Measurements from ENCODE around the gene FUT2.

FUT2 gene

DNA sequence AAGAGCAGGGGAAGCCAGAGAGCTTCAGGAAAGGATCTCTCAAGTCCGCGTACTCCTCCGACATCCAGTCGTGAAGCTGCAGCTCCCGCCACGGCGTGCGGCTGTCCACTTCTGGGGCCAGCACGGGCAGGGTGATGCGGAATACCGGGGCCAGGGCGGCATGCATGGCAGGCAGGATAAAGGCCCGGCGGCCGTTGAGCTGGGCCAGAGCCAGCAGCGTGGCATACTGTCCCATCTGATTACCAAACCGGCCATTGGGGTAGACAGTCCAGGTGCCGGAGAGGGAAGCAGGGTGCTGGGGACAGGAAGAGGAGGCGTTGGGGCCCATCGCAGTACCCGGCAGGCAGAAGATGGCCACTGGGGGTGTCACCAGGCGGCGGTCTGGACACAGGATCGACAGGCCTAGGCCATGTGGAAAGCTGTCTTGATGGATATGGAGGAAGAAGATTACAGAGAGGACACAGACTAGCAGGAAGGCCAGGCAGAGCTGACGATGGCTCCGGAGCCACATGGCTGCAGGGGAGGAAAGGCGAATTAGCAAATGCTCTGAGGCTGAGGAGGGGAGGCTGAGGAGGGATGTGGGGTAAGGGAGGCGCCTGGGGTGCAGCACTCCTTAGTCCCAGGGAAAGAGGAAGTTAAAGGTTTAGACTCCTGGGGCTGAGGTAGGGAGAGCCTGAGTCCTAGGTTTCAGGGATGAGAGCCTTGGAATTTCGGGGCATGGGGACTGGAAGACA lies 55.2 kb downstream of the FUT2 start:
- peak; percentile 95 for DNase-seq (ENCODE audit: low read depth)
- peak overlapping the region; percentile 78 for H3K4me3 ChIP-seq (ENCODE audit: low read depth, low read length)
- TF ChIP-seq MAX (IDR thresholded peaks at IDR 0.05; ENCODE audit: low read depth, low read length) = peak; percentile 94
- TF ChIP-seq, protein P1, sequence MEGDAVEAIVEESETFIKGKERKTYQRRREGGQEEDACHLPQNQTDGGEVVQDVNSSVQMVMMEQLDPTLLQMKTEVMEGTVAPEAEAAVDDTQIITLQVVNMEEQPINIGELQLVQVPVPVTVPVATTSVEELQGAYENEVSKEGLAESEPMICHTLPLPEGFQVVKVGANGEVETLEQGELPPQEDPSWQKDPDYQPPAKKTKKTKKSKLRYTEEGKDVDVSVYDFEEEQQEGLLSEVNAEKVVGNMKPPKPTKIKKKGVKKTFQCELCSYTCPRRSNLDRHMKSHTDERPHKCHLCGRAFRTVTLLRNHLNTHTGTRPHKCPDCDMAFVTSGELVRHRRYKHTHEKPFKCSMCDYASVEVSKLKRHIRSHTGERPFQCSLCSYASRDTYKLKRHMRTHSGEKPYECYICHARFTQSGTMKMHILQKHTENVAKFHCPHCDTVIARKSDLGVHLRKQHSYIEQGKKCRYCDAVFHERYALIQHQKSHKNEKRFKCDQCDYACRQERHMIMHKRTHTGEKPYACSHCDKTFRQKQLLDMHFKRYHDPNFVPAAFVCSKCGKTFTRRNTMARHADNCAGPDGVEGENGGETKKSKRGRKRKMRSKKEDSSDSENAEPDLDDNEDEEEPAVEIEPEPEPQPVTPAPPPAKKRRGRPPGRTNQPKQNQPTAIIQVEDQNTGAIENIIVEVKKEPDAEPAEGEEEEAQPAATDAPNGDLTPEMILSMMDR (IDR thresholded peaks at IDR 0.05; ENCODE audit: low read depth, low read length) = no peak
- peak; percentile 95 for TF ChIP-seq MYC (IDR thresholded peaks at IDR 0.05; ENCODE audit: low read depth, low read length)
- peak; percentile 23 for TF ChIP-seq POLR2A (IDR thresholded peaks at IDR 0.05; ENCODE audit: extremely low read depth, insufficient read length)

DNA sequence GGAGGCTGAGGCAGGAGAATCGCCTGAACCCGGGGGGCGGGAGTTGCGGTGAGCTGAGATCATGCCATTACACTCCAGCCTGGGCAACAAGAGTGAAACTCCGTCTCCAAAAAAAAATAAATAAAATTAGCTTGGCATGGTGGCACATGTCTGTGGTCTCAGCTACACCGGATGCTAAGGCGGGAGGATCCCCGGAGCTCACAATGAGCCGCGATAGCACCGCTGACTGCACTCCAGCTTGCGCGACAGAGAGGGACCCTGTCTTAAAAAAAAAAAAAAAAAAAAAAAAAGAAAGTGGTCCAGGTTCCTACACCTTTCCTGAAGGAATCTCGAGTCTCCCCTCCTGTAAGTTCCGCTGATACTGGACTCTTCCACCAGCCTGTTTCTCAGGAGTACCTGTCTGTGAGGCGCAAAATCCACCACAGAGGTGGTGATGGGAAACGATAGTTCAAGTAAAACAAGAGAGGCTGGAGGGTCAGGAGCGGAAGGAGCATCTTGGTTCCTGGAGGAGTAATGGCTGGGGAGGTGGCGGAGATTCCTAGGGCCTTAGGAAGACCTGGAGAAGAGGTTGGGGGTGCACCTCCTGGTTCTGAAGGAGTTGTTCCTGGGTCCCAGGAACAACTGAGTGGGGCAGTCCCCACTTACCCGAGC lies 56.2 kb downstream of the FUT2 start:
- H3K4me3 ChIP-seq (ENCODE audit: low read depth, low read length) = peak overlapping the region; percentile 78
- TF ChIP-seq, protein P1 (IDR thresholded peaks at IDR 0.05; ENCODE audit: low read depth, low read length) = no peak
- peak; percentile 65 for TF ChIP-seq MAX (IDR thresholded peaks at IDR 0.05; ENCODE audit: low read depth, low read length)
- peak; percentile 79; the same call in 1 of the 2 replicates for TF ChIP-seq MYC (IDR thresholded peaks at IDR 0.05; ENCODE audit: low read depth, low read length)
- peak; percentile 87 for DNase-seq (ENCODE audit: low read depth)

GRCh38 chr19:48752496-48753365 lies 57.0 kb downstream of the FUT2 start, which contains the start of gene FUT1:
Gene FUT1 (minus strand): TSS chr19:48752641. CDS start chr19:48751281, 1,360 bp downstream.
- TF ChIP-seq POLR2A (IDR thresholded peaks at IDR 0.05; ENCODE audit: extremely low read depth, insufficient read length) = peak; percentile 67
- TF ChIP-seq, protein P1 (IDR thresholded peaks at IDR 0.05; ENCODE audit: low read depth, low read length) = no peak
- TF ChIP-seq MAX (IDR thresholded peaks at IDR 0.05; ENCODE audit: low read depth, low read length) = peak; percentile 80
- peak; percentile 80 for TF ChIP-seq MYC (IDR thresholded peaks at IDR 0.05; ENCODE audit: low read depth, low read length)
- peak; percentile 93 for DNase-seq (ENCODE audit: low read depth)
- peak within 1 kb of the TSS; percentile 78 for H3K4me3 ChIP-seq (ENCODE audit: low read depth, low read length)

DNA sequence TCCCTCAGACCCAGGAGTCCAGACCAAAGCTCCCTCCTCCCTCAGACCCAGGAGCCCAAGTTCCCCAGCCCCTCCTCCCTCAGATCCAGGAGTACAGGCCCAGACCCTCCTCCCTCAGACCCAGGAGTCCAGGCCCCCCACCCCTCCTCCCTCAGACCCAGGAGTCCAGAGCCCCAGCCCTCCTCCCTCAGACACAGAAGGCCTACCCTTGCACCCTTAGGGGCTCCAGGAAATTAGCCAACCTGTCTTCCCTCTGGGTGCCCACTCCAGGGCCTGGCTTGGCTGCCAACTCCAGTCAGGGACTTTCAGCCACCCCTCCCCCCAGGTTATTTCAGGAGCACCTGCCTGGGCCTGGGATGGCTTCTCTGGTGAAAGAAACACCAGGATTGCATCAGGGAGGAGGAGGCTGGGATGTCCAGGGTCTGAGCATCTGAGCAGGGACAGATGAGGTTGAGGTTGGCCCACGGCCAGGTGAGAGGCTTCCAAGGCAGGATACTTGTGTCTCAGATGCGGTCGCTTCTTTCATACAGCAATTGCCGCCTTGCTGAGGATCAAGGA lies 59.4 kb downstream of the FUT2 start, which contains the start of gene FGF21:
Gene FGF21 (plus strand): TSS at position 441 of the 558 bp plus-strand sequence. CDS start 713 bp downstream, outside the sequence.
- no peak within 1 kb of the TSS for H3K4me3 ChIP-seq (ENCODE audit: low read depth, low read length)
- DNase-seq (ENCODE audit: low read depth) = no peak
- TF ChIP-seq POLR2A (IDR thresholded peaks at IDR 0.05; ENCODE audit: extremely low read depth, insufficient read length) (no peak), MYC (IDR thresholded peaks at IDR 0.05; ENCODE audit: low read depth, low read length) (no peak), MAX (IDR thresholded peaks at IDR 0.05; ENCODE audit: low read depth, low read length) (no peak)
- TF ChIP-seq, protein P1 (IDR thresholded peaks at IDR 0.05; ENCODE audit: low read depth, low read length) = no peak
